Fibroblast of mammary gland (primary cell): ENCODE results near the gene MED27.

Source experiments
- DNase-seq: peaks from one replicate; pipeline ENCODE4 v3.0.0-alpha.2; 2010; ENCODE audit warnings: low read depth
- H3K4me3 ChIP-seq: 2 replicates; pipeline ENCODE4 v1.5.1; 2011; ENCODE audit warnings: low read depth, mild to moderate bottlenecking, low read length, moderate library complexity; ENCODE audit not compliant: control insufficient read depth
- TF ChIP-seq, protein P1 (sequence below): conservative IDR thresholded peaks from 2 replicates; pipeline ENCODE4 v1.5.1; 2011; ENCODE audit warnings: low read depth, low read length, inconsistent platforms; ENCODE audit not compliant: control insufficient read depth, insufficient read depth

MED27 gene

DNA sequence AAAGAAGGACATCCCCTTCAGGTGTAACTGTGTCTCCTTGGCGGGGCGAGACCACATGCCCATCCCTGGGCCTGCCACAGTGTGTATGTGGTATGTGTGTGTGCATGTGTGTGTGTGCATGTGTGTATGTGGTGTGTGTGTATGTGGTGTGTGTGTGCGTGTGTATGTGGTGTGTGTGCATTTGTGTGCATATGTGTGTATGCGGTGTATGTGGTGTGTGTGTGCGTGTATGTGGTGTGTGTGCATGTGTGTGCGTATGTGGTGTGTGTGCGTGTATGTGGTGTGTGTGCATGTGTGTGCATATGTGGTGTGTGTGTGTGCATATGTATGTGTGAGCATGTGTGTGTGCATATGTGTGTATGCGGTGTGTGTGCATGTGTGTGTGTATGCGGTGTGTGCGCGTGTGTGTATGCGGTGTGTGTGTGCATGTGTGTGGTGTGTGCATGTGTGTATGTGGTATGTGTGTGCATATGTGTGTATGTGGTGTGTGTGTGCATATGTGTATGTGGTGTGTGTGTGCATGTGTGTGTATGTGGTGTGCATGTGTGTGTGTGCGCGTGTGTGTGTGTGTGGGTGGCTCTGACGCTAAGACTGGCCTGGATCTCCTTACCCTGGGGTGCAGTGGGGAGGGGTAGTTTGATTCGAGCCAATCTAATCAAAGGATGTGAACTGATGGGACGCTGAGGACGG is 231.9 kb downstream of the MED27 start:
- DNase-seq = no peak
- TF ChIP-seq, protein P1, sequence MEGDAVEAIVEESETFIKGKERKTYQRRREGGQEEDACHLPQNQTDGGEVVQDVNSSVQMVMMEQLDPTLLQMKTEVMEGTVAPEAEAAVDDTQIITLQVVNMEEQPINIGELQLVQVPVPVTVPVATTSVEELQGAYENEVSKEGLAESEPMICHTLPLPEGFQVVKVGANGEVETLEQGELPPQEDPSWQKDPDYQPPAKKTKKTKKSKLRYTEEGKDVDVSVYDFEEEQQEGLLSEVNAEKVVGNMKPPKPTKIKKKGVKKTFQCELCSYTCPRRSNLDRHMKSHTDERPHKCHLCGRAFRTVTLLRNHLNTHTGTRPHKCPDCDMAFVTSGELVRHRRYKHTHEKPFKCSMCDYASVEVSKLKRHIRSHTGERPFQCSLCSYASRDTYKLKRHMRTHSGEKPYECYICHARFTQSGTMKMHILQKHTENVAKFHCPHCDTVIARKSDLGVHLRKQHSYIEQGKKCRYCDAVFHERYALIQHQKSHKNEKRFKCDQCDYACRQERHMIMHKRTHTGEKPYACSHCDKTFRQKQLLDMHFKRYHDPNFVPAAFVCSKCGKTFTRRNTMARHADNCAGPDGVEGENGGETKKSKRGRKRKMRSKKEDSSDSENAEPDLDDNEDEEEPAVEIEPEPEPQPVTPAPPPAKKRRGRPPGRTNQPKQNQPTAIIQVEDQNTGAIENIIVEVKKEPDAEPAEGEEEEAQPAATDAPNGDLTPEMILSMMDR = no peak
- H3K4me3 ChIP-seq = no peak overlapping the region

DNA sequence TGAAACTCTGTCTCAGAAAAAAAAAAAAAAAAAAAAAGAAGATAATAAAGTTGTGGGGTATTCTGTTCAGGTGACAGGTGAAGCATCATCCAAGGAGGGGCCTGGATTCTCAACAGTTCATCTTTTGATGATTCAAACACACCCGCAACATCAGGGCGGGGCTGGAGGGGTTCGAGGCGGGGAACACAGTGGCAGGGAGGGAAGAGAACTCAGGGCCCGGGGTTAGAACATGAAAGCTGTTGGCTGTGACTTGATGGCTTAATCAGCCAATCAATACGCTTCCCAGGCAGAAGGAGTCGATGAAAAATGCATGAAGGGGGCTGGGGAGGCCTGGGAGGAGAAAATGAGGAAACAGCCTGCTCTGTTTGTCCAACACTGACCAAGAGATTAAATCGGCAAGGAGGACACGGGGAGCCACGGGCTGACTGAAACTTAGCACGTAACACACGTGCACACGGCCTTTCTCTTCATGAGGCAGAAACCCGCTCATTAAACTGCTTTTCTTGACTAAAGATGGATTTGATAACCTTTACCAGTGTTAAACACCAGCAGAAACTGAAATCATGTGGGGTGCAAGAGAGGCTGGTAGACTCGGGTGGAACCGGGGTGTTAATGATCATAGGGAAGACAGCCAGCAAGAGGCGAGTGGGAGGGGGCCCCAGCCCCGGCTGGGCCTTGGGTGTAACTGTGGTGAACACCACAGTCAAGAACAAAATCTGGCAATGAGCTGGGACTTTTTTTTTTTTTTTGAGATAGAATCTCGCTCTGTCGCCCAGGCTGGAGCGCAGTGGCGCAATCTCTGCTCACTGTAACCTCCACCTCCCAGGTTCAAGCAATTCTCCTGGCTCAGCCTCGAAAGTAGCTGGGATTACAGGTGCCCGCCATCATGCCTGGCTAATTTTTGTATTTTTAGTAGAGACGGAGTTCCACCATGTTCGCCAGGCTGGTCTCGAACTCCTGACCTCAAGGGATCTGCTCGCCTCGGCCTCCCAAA is 234.1 kb downstream of the MED27 start:
- no peak overlapping the region for H3K4me3 ChIP-seq
- TF ChIP-seq, protein P1 = no peak
- DNase-seq = no peak

DNA sequence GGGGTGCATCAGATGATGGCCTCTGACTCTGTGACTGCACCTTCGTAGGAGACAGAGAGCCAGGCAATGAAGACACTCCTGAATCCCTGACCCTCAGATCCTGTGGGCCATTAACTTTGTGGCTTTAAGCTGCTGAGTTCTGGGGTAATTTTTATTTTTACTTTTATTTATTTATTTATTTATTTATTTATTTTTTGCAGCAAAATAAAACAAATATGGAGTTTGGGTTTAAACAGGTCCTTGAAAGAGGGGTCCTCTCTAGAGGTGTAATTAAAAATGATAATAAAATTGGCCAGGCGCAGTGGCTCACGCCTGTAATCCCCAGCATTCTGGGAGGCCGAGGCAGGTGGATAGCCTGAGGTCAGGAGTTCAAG is 234.9 kb downstream of the MED27 start:
- no peak for DNase-seq
- H3K4me3 ChIP-seq = no peak overlapping the region
- TF ChIP-seq, protein P1 = no peak

DNA sequence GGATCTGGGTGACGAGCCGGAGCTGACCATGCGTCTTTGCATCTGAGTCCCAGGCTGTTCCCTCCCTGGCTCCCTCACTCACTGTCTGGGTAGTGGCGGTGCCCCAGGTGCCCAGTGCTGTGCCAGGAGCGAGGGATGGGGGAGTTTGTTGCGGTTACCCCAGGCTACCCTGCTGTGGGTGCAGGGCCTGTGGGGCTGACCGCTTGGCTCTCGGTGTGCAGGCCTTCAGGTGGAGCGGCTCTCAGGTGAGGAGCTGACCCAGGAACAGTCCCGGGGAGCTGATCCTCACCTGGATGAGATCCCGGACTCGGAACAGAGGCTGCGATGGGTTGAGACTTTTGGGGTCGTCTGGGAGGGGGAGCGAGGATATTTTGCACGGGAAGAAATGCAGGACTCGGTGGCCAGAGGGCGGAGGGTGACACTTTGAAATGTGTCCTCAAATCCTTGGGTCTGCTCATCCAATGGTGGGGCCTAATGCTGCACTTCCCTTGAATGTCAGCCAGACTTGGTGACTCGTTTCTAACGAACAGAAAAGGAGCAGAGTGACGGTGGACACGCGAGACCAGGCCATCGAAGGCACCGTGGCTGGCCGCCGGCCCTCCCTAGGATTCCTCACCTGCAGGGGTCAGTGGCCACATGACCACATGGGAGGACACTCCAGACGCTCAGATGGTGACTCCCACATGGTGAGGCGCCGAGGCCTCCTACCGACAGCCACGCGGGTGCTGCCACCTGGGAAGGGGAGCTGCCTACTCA is 235.5 kb downstream of the MED27 start:
- H3K4me3 ChIP-seq = no peak overlapping the region
- no peak for DNase-seq
- TF ChIP-seq, protein P1 = no peak

DNA sequence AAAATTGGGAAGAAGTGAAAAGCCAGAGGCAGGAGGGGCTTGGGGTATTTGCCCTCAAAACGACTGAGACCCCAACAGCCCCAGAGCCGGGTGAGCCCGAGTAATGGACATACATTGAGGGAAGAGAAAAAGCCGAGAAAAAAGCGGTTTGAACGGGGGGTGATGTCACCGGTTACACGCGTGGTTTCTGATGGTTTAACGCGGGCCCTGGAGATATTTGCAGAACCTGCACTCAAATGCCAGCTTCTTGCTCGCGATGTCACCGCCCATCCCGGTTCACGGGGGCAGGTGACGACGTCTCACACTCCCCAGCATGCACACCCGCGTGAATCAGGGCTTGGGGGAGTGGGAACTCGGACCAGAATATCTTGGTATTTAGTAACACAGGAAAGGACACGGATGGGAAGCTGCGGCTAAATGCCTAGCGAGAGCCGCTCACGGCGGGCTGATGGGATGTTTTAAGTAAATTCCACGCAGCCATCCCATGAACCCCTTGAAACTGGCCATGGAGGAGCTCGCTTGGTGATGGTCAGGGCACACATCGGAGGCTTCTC is 237.8 kb downstream of the MED27 start:
- no peak overlapping the region for H3K4me3 ChIP-seq
- TF ChIP-seq, protein P1 = no peak
- DNase-seq = no peak
